ENCODE results near the gene SEPTIN2.

The SEPTIN2 gene

DNA sequence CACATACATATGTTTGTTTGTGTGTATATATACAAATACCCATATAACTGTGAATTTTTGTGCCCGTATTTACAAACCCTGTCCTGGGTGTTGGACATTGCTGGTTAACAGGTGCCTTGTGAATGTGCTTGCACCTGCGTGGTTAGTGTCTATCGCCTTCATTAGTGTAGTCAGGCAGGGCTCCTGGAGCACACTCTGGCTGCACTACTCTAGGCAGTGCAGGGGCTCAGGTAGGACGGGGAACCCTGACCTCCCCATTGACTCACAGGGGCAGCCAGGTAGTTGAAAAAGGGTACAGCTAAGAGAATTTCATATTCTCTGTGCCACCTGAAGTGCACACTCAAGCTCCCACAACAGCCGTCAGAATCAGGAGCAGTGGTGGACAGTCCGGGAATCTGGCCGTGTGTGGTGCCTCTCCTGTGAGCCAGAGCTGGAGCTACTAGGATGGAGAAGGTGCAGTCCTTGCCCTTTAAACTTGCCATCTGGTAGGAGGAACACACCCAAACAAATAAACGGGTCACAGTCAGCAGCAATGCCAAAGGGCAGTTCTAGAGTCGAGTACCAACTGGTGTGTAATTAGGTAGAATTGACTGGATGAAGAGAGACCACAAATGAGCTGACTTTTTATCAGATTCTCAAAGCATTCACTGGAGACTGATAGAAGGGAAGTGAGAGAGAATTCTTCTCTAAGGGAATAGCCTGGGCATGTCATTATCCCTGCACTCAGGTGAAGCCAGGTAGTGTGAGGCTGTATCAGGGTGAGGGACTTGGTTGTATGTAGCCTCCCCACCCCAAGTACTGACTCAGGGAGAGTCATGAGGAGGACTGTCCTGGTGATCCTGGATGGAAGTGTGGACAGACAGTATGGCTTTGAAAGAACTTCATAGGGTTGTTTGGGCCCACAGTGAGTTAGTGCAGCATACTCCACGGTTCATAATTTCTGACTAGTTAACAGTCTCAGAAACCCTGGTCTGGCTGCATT lies 84.5 kb downstream of the SEPTIN2 start:
- H3K4me3 ChIP-seq (ENCODE audit: low read depth, low read length), result no peak overlapping the region
- POLR2A ChIA-PET, result no interaction called here
- no peak for DNase-seq (ENCODE audit: low read depth, low spot score)
- TF ChIP-seq, protein P1, sequence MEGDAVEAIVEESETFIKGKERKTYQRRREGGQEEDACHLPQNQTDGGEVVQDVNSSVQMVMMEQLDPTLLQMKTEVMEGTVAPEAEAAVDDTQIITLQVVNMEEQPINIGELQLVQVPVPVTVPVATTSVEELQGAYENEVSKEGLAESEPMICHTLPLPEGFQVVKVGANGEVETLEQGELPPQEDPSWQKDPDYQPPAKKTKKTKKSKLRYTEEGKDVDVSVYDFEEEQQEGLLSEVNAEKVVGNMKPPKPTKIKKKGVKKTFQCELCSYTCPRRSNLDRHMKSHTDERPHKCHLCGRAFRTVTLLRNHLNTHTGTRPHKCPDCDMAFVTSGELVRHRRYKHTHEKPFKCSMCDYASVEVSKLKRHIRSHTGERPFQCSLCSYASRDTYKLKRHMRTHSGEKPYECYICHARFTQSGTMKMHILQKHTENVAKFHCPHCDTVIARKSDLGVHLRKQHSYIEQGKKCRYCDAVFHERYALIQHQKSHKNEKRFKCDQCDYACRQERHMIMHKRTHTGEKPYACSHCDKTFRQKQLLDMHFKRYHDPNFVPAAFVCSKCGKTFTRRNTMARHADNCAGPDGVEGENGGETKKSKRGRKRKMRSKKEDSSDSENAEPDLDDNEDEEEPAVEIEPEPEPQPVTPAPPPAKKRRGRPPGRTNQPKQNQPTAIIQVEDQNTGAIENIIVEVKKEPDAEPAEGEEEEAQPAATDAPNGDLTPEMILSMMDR (IDR thresholded peaks at IDR 0.05; ENCODE audit: insufficient read depth, low read length, missing control alignments), result no peak
- CTCF ChIA-PET, result interaction anchor here (0.7 kb wide), 1 partner anchor 13 kb away, joined by 3 read pairs; no protein-coding TSS in a partner anchor
